Measurements from ENCODE around the gene DUSP10.

The DUSP10 gene

DNA sequence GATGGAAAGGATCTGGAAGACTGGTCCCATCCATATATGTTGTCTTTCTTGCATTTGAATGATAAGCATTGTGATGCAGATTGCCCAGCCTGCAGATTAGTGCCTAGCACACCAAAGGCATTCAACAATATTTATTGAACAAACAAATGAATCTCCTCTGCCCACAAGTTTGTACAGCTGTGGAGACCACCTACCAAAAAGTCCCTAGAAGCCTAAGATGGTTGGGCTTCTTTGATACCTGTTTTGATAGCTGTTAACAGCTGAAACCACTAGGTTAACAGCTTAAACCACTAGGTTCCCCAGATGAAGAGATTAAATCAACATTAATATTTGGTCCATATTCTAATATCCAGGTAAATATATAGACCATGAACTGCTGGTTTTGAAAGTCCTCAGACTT, 9.8 kb downstream of the DUSP10 start:
- no peak for DNase-seq (ENCODE audit: low read depth in 2 of 2)

DNA sequence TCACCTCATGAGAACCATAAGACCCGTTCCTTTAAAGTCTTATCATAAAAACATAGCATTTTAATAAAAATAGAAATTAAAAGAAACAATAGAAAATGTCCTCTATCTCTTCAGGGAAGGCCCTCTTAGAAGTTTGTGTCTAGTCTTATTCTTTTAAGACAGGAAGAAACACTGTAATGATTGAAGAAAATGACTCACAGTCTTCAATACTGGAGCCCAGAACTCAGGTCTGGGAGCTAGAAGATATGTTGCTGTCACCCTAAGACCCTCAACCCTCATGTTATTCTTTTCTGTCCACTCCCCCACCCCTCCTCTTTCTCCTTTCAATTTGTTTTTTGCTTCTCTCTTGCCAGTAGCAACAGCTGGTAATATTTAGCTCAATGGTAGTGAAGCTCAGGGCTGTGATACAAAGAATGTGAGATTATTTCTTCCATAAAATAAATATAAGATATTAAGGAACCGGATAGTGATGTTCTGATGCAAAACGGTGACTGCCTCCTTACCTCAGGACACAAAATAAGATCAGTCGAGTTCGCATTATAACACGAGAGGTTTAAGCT, 12.0 kb downstream of the DUSP10 start:
- no peak for DNase-seq (ENCODE audit: low read depth in 2 of 2)

DNA sequence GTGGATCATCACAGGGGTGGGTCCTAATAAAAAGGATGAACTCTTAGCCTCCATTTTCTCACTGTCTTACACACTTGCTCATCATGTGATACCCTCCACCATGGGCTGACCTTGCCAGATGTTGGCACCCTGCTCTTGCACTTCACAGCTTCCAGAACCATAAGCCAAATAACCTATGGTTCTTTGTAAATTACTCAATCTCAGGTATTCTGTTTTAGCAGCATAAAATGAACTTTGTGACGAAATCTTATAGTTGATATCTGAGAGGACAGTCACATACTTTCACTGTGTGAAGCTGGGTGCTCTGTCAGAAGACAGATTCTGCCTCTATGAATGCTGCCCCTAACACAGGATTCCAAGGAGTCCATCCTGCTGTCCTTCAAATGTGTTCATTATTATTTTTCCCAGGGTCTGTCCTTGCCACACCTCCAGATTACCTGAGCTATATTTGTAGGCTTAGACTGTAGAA, 13.8 kb downstream of the DUSP10 start:
- no peak for DNase-seq (ENCODE audit: low read depth in 2 of 2)

DNA sequence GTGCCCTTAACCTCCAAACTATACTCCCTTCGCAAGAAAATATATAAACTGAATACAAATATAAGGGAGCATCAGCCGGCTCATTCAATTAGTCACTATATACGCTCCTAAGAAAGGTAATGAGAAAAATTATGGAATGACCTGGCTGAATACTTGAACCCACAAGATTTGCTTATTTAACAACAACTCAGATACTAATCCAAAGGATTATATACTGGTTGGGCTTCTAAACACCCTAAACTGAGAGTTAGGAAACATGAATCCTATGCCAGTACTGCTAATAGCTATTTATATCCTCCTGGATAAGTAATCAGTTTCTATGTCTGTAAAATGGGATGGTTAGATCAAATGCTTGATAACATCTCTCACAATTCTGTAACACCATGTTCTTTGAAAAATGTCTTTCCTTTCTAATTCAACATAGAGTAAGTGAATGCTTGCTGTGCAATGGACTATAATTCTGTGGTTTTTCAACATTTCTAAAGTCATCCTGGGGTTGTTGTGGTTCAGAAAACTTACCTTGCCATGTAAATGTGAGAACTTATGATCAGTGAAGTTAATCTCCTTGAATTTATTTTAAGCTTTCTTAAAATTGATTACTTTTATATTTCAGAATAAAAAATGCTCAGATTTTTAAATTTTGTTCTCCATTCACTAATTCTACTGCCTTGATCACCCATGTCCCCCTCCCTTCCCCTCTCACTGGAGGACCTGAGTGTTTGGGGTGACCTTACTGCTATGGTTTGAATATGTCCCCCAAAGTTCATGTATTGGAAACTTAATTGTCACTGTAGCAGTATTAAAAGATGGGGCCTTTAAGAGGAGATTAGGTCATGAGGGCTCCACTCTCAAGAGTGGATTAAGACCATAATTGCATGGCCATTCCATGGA, 14.5 kb downstream of the DUSP10 start:
- DNase-seq (ENCODE audit: low read depth in 2 of 2), result no peak

DNA sequence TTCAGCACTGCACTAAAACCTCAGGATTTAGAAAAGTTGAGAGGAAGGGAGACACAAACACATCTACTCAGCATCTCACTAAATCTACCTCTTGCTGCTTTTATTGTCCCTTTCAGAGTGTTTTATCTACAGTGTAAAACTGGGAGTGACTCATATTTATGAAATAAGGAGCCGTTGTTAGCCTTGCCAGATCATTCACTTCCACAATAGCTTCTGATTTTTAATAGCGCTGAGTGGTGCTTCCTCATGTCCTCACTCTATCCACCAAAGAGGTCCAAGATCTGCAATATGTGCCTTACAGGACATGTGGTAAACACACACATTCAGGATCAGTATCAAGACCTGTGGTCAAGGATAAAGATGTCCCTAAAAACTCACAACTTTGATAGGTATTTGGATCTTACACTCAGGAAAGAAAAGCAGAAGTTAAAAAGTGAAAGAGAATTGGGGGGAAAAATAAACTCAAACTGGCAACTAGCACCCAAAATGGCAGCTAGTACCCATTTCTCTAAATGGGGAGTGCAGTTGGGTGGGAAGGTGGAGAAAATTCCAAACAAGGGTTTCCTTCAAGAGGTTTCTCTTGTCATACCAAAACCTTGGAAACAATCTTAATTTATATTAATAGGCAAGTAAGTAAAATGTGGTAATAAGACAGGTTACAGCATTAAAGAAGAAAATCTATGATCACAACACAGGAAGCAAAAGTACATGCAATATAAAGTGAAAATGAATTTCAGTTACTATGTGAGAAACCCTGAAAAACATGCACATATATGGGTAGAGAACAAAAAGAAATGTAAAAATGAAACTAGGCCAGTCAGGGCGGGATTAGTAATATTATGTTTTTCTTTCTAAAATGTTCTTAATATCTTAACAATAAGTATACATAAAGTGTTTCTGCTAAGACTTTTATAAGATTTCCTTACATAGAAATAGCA, 15.9 kb downstream of the DUSP10 start:
- no peak for DNase-seq (ENCODE audit: low read depth in 2 of 2)

DNA sequence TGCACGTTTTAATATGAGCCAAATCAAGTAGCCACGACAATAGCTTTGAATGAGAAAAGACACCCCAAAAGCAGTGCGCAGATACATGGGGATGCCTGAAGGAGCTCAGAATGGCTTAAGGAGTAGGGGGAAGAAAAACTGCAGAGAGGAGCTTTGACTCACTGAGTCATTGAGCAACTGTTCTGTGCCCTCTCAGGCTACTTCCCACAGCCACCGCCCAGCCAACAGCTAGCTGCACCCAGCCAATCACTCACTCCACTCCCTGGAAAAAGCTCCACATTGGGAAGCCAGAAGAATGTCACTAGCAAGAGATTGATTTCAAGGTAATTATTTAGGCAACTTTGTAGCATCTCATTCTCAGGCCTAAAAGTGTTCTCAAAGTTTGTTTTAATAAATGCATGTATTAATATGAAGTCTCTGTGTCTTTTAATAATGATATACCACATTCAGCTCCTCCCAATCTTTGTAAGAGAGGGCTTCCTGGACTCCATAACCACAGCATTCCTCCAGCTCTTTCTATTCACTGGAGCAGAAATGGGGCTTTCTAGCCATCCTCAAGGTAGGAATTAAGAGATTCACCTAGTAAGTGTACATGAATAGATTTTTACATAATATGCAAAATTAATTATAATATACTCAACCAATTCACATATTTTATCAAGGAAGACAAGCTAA, 16.8 kb downstream of the DUSP10 start:
- DNase-seq (ENCODE audit: low read depth in 2 of 2), result no peak

DNA sequence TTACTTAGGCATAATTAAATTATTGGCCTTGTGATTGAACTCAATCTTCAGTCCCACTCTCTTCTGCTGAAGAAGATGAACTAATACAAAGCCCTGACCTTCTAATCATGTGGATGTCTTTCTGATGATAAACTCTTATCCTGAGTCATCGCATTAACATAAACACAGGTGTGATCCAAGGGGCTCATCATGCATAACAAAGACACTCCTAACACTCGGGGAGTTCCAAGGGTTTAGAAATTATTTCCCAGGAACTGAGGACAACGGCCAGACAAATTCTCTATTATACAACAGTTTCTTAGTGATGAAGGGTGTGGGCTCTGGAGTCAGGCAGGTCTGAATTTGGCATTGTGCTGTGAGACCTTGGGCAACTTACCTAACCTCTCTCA, 18.0 kb downstream of the DUSP10 start:
- DNase-seq (ENCODE audit: low read depth in 2 of 2), result no peak

DNA sequence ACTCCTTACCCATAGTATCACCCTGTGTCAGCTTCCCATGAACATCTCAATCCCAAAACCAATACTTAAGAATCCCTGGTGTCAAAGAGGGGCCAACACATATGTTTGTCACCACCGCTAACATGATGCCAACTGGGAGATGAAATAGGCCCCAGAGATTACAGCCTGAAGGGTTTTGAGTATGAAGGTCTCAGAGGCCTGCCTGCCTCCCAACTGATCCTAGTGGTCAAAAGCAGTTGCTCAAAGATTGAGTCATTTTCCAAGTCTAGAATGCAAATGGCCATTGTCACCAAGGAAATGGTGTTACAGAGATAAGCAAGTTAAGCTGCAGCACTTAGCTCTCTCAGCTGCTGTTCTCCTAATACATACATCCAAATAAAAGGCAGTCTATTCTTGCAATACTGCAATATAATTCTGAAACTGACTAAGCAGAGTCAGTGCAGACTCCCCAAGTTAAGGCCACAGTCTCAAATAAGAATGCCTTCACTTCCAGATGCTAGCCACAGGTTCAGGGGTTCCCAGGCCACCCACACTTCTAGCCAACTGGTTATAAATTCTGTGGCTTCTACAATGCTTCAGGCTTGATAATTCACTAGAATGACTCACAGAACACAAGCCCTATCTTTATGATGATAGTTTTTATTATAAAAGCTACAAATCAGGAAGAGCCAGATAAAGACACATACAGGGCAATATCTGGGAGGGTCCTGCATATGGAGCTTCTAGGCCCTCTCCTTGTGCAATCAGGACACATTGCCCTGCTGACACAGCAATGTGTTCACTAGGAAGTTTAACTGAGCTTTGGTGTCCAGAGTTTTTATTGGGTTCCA, 18.7 kb downstream of the DUSP10 start:
- no peak for DNase-seq (ENCODE audit: low read depth in 2 of 2)

DNA sequence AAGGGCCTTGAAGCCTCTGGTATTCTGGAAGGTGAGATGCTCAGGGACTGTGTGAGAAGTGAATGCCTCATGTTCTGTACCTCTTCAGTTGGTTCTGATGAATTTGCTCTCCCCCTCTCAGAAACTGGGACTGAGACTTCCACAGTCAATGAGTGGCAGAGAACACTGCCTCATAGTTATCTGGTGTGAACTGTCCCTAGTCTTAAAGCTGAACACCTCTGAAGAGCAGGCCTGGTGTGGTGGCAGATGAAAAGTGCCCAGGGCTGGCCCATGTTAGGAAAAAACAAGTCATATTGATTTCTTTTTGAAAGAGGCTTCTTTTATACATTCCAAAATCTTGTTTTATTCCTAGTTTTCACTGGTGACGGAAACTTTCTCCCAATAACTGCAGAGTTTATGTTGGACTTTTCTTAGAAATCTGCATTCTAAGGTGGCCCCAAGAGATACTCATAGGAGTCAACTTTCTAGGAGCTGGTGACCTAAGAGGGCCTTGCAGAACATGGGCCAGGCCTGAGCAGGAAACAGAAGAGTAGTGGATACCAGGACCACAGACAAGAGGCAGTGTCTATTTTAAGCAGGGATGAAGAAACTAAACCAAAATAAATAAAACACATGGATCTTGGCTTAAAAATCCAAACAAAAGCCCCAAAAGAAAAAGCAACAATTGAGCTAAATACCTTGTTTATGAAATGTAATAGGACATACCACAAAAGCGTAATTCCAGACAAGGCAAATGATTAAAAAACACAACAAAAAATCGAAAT, 19.5 kb downstream of the DUSP10 start:
- no peak for DNase-seq (ENCODE audit: low read depth in 2 of 2)

DNA sequence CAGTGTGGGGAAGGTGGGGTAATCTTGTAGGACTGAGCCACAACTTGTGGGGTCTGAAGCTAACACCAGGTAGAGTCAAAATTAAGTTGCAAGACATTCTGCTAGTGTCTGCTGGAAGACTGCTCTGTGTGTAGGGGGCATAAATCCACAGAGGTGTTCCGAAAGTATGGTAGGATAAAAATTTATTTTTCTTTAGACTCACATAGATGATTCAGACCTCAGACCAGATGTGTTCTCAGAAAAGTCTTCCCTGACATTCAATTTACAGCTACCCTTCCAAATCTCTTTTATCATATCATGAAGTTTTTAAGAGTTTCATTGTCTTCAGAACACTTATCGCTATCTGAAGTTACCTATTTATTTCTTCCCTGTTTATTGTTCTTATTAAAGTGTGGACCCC, 21.3 kb downstream of the DUSP10 start:
- DNase-seq (ENCODE audit: low read depth in 2 of 2), result no peak

DNA sequence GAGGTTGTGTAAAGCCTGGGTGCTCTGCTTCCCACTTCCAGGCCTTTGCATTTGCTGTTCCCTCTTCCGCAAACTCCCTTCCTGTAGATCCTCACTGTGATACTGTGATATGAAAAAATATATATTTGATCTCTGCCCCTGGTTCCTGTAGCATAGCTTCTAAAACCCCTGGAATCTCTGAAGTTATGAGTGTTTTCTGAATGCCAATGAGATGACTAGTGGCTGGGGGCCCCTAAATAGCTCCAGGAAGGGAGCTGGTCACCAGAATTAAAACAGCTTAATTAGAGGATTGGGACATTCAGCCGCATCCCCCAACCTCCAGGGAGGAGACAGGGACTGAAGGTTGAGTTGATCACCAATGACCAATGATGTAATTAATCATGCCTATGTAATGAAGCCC, 21.9 kb downstream of the DUSP10 start:
- DNase-seq (ENCODE audit: low read depth in 2 of 2), result no peak

DNA sequence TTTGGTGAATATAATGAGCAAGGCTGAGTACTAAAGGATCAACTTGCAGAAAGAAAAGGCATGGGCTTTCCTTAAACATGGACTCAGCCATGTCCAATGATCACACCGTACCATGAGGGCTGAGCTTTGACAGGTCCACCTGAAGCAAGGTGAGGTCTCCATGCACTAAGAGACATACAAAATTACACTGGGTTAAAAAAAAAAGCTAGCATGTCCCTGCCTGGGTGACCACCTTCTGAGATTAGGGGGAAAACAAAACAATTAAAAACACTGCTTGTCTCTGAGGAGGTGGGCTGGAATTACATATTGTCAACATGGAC, 22.7 kb downstream of the DUSP10 start:
- DNase-seq (ENCODE audit: low read depth in 2 of 2), result no peak

DNA sequence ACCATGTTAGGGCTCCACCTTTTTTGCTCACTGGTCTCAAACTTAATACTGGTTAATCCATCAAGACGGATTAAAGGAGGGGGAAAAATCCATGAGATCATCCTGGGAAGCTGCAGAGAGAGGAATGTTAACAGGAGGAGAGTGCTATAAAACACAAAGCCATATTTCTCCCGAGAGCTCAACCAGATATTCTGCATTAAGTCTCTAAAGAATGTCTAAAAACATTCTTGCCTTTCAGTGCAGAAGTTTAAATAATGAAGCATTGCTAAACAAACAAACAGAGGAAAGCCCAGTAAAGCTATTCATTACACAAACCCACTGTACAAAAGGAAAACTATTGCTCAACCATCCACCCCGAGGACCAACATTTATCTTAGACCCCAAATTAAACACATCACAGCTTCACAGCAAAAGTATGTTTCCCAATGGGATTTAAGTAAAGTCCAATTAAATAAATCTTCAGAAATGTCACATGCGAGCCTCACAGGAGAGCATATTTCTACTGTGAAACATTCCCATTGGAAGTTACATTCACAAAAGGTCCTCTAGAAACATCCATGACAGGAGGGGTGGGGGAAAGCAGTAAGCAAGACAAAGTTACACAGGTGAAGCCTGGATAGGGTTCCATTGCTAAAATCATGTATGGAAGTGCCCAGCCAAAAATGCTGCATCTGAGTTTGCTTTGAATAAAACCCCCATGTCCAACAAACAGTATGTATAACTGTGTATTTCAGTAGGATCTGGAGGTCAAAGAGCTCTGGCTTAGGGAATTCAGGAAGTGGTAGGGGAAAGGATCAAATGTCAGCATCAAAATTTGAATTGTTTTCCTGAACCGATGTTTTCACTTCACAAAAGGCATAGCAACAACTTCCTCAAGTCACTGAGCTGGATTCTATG, 23.3 kb downstream of the DUSP10 start:
- no peak for DNase-seq (ENCODE audit: low read depth in 2 of 2)

DNA sequence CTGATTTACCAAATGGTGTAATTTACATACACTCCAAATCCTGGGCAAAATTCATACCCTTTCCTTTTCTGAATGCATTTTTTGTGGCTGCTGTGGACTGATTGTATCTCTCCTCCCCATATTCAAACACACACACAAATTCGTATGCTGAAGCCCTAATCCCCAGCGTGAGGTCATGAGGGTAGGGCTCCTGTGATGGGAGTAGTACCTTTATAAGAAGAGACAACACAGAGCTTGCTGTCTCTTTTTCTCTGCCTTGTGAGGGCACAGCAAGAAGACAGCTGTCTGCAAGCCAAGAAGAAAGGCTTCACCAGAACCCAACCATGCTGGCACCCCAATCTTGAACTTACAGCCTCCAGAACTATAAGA, 24.4 kb downstream of the DUSP10 start:
- DNase-seq (ENCODE audit: low read depth in 2 of 2), result no peak

DNA sequence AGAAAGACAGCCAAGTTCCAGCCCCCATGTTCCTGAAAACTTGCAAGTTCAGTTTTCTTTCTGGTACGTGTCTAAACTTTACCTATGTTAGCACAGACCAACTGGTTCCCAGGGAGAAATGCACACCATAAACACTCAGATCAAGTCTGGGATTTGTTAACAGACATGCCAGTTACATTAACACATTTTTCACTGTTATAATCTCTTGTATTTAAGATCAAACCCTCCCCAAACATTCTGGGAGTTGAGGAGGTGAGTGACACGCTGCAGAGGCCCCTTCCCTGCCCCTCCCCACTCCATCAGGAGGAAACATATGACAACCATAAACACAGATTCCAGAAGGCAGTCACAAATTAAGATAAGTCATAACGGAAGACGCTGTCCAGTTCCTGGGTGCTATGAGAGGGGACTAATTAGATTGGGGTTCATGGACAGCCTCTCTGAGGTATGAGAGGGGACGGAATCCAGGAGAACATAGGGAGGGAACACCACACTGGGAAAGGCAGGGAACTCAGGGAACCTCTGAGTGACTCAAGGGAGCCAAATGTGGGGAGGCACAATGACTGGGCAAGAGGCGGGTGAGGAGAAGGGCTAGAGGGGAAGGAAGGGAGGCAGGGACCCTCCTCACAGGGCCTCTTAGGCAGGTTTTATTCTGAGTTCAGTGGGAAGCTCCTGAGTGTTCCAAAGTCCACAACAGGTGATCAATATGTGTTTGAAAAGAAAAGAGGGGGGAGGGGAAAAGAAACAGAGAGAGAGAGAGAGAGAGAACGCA, 25.0 kb downstream of the DUSP10 start:
- DNase-seq (ENCODE audit: low read depth in 2 of 2), result no peak

DNA sequence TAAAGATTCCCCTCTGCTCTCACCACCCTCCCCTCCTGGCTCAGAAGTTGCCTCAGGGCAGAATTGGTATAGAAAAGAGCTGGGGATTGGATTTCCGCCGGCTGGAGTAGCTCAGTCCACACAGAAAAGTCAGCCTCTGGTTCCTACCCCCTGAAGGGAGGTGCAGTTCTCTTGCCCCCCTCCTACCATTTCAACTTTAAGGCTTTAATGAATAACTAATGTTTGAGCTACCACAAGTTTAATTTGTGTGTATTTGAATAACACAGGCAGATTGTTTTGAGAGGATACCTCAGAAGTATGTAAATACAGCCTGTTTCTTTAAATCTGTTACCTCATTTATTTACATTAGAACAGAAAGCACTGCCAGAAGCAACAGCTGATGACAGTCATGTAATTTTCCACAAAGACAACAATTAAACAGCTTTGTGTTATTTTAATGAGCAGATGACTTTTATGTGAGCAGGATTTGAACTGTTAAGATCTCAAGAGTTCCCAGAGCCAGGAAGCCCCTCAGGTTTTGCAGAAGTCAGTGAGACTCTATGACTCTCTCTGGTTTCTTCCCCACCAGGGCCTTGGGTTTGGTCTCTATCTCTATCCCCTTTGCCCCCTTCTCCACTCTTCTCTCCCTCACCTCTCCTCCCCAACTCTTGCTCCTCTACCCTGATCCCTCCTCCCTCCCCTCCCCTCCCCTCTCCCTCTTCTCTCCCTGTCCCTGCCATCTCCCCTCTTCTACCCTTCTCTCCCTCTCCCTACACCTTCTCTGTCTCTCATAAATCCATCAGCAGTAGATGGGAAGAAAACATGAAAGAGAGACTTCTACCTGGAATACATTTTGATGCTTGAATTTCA, 26.3 kb downstream of the DUSP10 start:
- DNase-seq (ENCODE audit: low read depth in 2 of 2), result no peak

All from stimulated activated CD8-positive, alpha-beta memory T cell treated with anti-CD3 and anti-CD28 coated beads, Interleukin-2, amount 100 ng/mL, for 1 hour (primary cell).